ENCODE measurements around the gene CSTF1.

- no peak for TF ChIP-seq CTCF (IDR thresholded peaks at IDR 0.05; ENCODE audit: insufficient read depth, low read length, poor library complexity, severe bottlenecking)
- no peak for TF ChIP-seq EZH2phosphoT487 (conservative IDR thresholded peaks at IDR 0.05; ENCODE audit: low read length)
Observed at GRCh38 chr20:56376331-56376730, 16.1 kb upstream of the CSTF1 start.

Data from SU-DHL-6 (cell line).